ENCODE results near the gene NUP42.

DNA sequence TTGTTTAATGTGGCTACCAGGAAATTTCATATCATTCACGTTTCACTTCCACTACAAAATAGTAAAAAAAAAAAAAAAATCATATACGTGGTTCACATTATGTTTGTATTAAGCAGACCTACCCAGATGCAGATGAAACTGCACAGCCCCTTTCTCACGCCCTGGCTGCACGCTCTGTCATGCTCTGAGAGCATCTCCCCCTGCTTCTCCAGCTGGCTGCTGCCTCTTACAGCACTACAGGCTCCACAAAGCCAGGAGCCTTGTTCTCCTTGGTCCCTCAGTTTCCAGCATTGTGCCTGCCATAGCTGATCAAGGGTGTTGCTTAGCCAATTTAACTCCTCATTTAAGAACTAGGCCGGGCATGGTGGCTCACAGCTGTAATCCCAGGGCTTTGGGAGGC lies 57.9 kb downstream of the NUP42 start:
- TF ChIP-seq, protein P1, sequence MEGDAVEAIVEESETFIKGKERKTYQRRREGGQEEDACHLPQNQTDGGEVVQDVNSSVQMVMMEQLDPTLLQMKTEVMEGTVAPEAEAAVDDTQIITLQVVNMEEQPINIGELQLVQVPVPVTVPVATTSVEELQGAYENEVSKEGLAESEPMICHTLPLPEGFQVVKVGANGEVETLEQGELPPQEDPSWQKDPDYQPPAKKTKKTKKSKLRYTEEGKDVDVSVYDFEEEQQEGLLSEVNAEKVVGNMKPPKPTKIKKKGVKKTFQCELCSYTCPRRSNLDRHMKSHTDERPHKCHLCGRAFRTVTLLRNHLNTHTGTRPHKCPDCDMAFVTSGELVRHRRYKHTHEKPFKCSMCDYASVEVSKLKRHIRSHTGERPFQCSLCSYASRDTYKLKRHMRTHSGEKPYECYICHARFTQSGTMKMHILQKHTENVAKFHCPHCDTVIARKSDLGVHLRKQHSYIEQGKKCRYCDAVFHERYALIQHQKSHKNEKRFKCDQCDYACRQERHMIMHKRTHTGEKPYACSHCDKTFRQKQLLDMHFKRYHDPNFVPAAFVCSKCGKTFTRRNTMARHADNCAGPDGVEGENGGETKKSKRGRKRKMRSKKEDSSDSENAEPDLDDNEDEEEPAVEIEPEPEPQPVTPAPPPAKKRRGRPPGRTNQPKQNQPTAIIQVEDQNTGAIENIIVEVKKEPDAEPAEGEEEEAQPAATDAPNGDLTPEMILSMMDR (conservative IDR thresholded peaks at IDR 0.05; ENCODE audit: low read length) = no peak
- TF ChIP-seq EZH2phosphoT487 (IDR thresholded peaks at IDR 0.05; ENCODE audit: borderline replicate concordance) = no peak

Data from Loucy (cell line).